Measurements from ENCODE around the gene MED25. TPM values are rescaled to one million over a fixed set of nuclear protein-coding genes. Genes with fewer than 3 reads are reported as not detected.

The MED25 gene
- total RNA-seq, 1 donor from 2014 or later, result 11.0 TPM

DNA sequence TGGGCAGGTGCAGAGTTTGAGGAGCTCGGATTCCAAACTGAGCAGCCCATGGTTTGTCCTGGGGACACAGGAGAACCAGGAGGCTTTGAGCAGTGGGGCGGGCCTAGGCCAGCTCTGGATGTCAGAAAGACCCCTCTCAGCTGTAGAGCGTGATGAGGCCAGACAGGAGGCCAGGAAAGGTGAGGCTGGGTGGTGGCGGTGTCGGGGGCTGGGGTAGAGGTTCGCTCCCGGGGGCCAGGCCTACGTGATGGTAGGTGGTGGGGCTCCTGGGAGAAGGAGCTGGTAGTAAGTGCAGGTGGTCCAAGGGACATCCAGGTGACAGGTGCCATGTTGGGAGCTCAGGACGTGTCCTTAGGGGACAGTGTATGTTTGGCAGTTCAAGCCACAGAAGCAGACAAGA lies 19.3 kb downstream of the MED25 start:
- no peaks in the 10 kb centered on the region for H3K9me3 ChIP-seq (ENCODE audit: control insufficient read depth in 3 of 3, low read length in 3 of 3)
- H3K9ac ChIP-seq (ENCODE audit: low read depth in 1 of 3, low read length in 3 of 3), result peak overlapping the region in 1 of 3 donors; percentile 44
- no peak overlapping the region for H3K4me3 ChIP-seq (ENCODE audit: low read length in 3 of 3)
- H3K36me3 ChIP-seq (ENCODE audit: control insufficient read depth in 3 of 3, insufficient read depth in 3 of 3, low read length in 3 of 3), result peaks cover 43 to 54% (median 45%) of the 10 kb centered on the region in 3 donors
- H3K4me1 ChIP-seq (ENCODE audit: control insufficient read depth in 3 of 3, insufficient read depth in 3 of 3, low read length in 3 of 3), result peaks cover 24 to 33% (median 31%) of the 10 kb centered on the region in 3 donors
- H3K27me3 ChIP-seq (ENCODE audit: control insufficient read depth in 3 of 3, insufficient read depth in 3 of 3, low read length in 3 of 3), result no peaks in the 10 kb centered on the region
- H3K27ac ChIP-seq (ENCODE audit: low read depth, low read length), result no peak overlapping the region

DNA sequence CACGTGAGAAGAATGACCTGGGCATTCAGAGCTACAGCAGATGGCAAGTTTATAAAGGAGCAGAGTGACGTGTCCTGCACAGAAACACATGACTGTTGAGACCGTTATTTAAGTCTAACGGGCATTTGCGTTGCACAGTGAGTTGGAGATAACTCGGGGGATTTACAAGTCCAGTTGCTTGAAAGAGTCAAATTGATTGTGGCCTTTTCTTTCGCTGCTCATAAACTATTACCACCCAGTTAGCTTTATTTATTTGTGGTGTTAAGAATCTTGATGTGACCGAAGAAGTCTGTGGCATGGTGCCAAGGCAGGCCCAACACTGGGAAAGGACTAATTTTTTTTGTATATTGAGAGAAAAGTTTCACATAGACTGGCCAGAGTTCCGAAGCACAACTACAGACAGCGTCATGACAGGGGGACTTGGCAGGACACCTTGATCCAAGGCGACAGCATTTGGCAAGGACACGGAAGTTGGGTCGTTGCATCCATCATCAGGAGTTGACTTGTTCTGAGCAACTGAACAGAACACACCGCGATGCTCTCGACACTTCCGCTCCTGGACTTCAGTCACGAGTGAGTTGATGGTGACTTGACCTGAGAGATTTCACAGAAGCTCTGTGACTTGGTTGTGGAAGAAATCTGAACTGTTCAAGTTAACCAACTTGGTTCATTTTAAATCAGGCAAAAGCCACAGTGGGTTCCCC lies 20.9 kb downstream of the MED25 start:
- Histone ChIP-seq H3K27me3 (ENCODE audit: control insufficient read depth in 3 of 3, insufficient read depth in 3 of 3, low read length in 3 of 3) (no peaks in the 10 kb centered on the region), H3K36me3 (ENCODE audit: control insufficient read depth in 3 of 3, insufficient read depth in 3 of 3, low read length in 3 of 3) (peaks cover 39 to 45% (median 41%) of the 10 kb centered on the region in 3 donors), H3K4me1 (ENCODE audit: control insufficient read depth in 3 of 3, insufficient read depth in 3 of 3, low read length in 3 of 3) (peaks cover 14 to 22% (median 20%) of the 10 kb centered on the region in 3 donors), H3K27ac (ENCODE audit: low read depth, low read length) (peak overlapping the region; percentile 36), H3K9me3 (ENCODE audit: control insufficient read depth in 3 of 3, low read length in 3 of 3) (no peaks in the 10 kb centered on the region), H3K4me3 (ENCODE audit: low read length in 3 of 3) (no peak overlapping the region), H3K9ac (ENCODE audit: low read depth in 1 of 3, low read length in 3 of 3) (no peak overlapping the region)

DNA sequence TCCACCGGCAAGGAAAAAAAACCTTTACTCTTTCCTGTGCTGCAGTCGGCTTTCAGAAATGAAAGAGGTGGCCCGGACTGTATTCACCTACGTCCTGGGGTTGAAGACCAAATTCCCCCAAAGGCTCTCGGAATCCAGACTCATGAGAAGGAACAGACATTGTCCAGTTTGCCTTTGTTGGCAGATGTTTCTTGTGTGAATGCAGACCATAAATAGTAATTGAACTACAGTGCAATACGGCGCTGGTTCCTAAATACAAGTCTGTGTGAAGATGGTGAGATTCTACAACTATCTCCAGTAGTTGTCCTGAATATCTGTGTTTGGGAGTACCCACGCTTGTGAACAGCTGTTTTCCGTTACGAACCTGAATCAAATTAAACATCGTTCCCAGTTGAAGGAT lies 21.6 kb downstream of the MED25 start:
- peaks cover 37 to 41% (median 39%) of the 10 kb centered on the region in 3 donors for H3K36me3 ChIP-seq (ENCODE audit: control insufficient read depth in 3 of 3, insufficient read depth in 3 of 3, low read length in 3 of 3)
- no peaks in the 10 kb centered on the region for H3K27me3 ChIP-seq (ENCODE audit: control insufficient read depth in 3 of 3, insufficient read depth in 3 of 3, low read length in 3 of 3)
- H3K27ac ChIP-seq (ENCODE audit: low read depth, low read length), result no peak overlapping the region

DNA sequence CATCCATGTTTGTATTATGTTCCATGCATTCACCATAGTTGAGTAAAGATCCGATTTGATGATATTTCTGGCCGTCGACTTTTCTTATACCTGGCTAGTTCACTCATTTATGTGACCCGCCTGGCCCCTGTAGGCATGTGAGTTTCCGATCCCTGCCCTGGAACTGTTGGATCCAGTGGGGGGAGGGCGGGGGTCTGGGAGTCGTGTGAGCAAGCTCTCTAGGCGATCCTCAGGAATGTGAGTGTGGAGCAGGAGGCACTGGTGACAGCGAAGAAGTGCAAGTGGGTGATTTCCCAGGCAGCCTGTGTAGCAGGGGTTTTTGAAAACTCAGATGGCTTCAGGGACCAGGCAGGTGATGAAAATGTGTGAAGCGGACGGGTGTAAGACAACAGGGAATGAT lies 22.2 kb downstream of the MED25 start:
- no peak overlapping the region for H3K9ac ChIP-seq (ENCODE audit: low read depth in 1 of 3, low read length in 3 of 3)
- peaks cover 12 to 18% (median 14%) of the 10 kb centered on the region in 3 donors for H3K4me1 ChIP-seq (ENCODE audit: control insufficient read depth in 3 of 3, insufficient read depth in 3 of 3, low read length in 3 of 3)
- no peaks in the 10 kb centered on the region for H3K27me3 ChIP-seq (ENCODE audit: control insufficient read depth in 3 of 3, insufficient read depth in 3 of 3, low read length in 3 of 3)
- peaks cover 33 to 38% (median 35%) of the 10 kb centered on the region in 3 donors for H3K36me3 ChIP-seq (ENCODE audit: control insufficient read depth in 3 of 3, insufficient read depth in 3 of 3, low read length in 3 of 3)
- H3K9me3 ChIP-seq (ENCODE audit: control insufficient read depth in 3 of 3, low read length in 3 of 3), result no peaks in the 10 kb centered on the region
- H3K27ac ChIP-seq (ENCODE audit: low read depth, low read length), result peak overlapping the region; percentile 10
- no peak overlapping the region for H3K4me3 ChIP-seq (ENCODE audit: low read length in 3 of 3)

More for the DNA sequence above, 21.6 kb downstream of the MED25 start:
- Histone ChIP-seq H3K9ac (ENCODE audit: low read depth in 1 of 3, low read length in 3 of 3) (no peak overlapping the region), H3K4me3 (ENCODE audit: low read length in 3 of 3) (no peak overlapping the region), H3K9me3 (ENCODE audit: control insufficient read depth in 3 of 3, low read length in 3 of 3) (no peaks in the 10 kb centered on the region), H3K4me1 (ENCODE audit: control insufficient read depth in 3 of 3, insufficient read depth in 3 of 3, low read length in 3 of 3) (peaks cover 9 to 22% (median 17%) of the 10 kb centered on the region in 3 donors)

DNA sequence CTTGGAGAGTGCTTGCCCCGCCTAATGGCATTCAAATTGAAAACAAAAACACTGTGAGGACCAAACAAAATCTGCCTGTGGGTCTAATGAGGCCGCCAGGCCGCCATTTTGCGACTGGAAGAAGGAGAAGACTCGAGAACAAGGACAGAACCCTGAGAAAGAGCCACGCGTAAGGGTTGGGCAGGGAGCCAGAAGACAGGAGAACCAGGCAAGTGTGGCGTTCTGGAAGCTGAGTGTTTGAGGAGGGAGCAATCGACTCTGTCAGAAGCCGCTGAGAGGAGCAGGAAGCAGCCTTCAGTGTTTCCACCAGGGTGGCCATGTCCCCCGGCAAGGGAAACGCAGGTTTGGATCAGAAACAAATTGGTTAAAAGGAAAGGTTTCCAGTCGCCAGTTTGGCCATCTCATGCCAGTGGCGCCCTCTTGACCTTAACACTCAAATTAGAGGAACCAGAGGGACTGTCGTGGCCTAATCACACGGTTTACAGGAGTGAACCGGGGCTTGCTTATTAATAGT lies 22.7 kb downstream of the MED25 start:
- H3K27me3 ChIP-seq (ENCODE audit: control insufficient read depth in 3 of 3, insufficient read depth in 3 of 3, low read length in 3 of 3), result no peaks in the 10 kb centered on the region
- peaks cover 12 to 17% (median 14%) of the 10 kb centered on the region in 3 donors for H3K4me1 ChIP-seq (ENCODE audit: control insufficient read depth in 3 of 3, insufficient read depth in 3 of 3, low read length in 3 of 3)
- H3K9ac ChIP-seq (ENCODE audit: low read depth in 1 of 3, low read length in 3 of 3), result no peak overlapping the region
- peak overlapping the region; percentile 10 for H3K27ac ChIP-seq (ENCODE audit: low read depth, low read length)
- no peak overlapping the region for H3K4me3 ChIP-seq (ENCODE audit: low read length in 3 of 3)
- H3K9me3 ChIP-seq (ENCODE audit: control insufficient read depth in 3 of 3, low read length in 3 of 3), result no peaks in the 10 kb centered on the region
- peaks cover 30 to 36% (median 35%) of the 10 kb centered on the region in 3 donors for H3K36me3 ChIP-seq (ENCODE audit: control insufficient read depth in 3 of 3, insufficient read depth in 3 of 3, low read length in 3 of 3)

DNA sequence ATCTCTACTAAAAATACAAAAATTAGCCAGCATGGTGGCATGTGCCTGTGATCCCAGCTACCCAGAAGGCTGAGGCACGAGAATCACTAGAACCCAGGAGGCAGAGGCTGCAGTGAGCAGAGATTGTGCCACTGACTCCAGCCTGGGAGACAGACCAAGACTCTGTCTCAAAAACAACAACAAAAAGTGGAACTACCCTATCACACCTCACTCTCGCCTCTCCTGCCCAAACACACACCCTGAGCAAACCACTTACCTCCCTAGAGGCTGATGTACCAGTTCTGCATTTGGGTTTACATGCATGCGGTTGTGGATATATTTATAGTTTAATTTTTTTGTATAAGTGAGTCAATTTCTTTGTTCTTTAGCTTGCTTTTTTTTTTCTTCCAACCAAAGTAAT lies 25.2 kb downstream of the MED25 start:
- peak overlapping the region in 1 of 3 donors; percentile 45 for H3K4me3 ChIP-seq (ENCODE audit: low read length in 3 of 3)

DNA sequence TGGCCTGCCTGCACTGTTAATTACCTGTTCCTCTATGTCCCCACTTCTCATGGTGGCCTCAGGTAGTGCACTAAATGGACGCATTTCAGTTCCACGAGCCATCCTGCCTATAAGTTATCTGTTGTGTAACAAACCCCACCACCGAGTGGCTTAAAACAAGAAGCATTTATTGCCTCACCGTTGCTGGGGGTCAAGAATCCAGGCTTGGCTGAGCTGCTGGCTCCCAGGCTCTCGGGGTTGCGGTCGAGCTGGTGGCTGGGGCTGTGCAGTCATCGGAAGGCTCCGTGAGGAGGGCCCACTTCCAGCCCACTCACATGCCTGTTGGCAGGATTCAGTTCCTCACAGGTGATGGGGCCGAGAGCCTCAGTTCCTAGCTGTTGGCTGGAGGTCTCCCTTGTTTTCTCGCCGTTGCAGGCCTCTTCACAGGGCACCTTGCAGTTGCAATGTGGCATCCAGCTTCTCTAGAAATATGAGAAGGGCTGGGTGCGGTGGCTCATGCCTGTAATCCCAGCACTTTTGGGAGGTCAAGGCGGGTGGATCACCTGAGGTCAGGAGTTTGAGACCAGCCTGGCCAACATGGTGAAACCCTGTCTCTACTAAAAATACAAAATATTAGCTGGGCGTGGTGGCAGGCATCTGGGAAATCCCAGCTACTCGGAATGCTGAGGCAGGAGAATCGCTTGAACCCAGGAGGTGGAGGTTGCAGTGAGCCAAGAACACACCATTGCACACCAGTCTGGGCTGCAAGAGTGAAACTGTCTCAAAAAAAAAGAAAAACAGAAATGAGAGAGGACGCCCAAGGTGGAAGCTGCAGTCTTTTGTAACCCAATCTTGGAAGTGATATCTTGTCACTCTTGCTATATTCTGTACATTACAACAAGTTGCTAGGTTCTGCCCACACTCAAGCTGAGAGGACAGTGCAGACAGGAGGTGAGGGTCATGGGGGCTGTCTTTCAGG lies 26.3 kb downstream of the MED25 start:
- Histone ChIP-seq H3K4me3 (ENCODE audit: low read length in 3 of 3) (peak overlapping the region; percentile 30 to 64 (median 51)), H3K36me3 (ENCODE audit: control insufficient read depth in 3 of 3, insufficient read depth in 3 of 3, low read length in 3 of 3) (peaks cover 7 to 11% (median 11%) of the 10 kb centered on the region in 3 donors), H3K9ac (ENCODE audit: low read depth in 1 of 3, low read length in 3 of 3) (peak overlapping the region in 2 of 3 donors; percentile 72 to 74), H3K9me3 (ENCODE audit: control insufficient read depth in 3 of 3, low read length in 3 of 3) (peaks cover 0 to under 1% (median 0%) of the 10 kb centered on the region in 3 donors), H3K27ac (ENCODE audit: low read depth, low read length) (peak overlapping the region; percentile 51), H3K4me1 (ENCODE audit: control insufficient read depth in 3 of 3, insufficient read depth in 3 of 3, low read length in 3 of 3) (peaks cover 12 to 18% (median 12%) of the 10 kb centered on the region in 3 donors), H3K27me3 (ENCODE audit: control insufficient read depth in 3 of 3, insufficient read depth in 3 of 3, low read length in 3 of 3) (no peaks in the 10 kb centered on the region)

More for the DNA sequence above, 25.2 kb downstream of the MED25 start:
- Histone ChIP-seq H3K9ac (ENCODE audit: low read depth in 1 of 3, low read length in 3 of 3) (peak overlapping the region in 1 of 3 donors; percentile 25), H3K27ac (ENCODE audit: low read depth, low read length) (no peak overlapping the region), H3K36me3 (ENCODE audit: control insufficient read depth in 3 of 3, insufficient read depth in 3 of 3, low read length in 3 of 3) (peaks cover 15 to 21% (median 17%) of the 10 kb centered on the region in 3 donors), H3K9me3 (ENCODE audit: control insufficient read depth in 3 of 3, low read length in 3 of 3) (no peaks in the 10 kb centered on the region), H3K27me3 (ENCODE audit: control insufficient read depth in 3 of 3, insufficient read depth in 3 of 3, low read length in 3 of 3) (no peaks in the 10 kb centered on the region), H3K4me1 (ENCODE audit: control insufficient read depth in 3 of 3, insufficient read depth in 3 of 3, low read length in 3 of 3) (peaks cover 12 to 15% (median 14%) of the 10 kb centered on the region in 3 donors)

DNA sequence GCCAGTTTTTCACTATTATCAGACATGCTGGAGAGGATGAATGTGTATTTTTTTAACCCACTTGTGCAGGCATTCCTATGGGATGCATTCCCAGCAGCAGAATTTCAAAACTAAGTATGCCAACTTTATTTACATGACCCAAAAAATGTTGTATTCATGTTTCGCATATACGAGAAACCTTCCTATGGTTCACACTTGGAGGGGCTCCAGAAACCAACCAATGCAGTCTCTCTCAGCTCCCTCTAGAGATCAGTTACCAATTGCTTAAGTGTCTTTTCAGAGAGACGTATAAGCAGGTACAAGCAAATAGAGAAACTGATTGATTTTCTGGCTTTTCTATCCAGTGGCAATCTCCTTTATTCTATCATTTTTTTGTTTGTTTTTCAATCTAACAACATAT lies 27.3 kb downstream of the MED25 start:
- no peak overlapping the region for H3K27ac ChIP-seq (ENCODE audit: low read depth, low read length)
- no peak overlapping the region for H3K4me3 ChIP-seq (ENCODE audit: low read length in 3 of 3)
- H3K36me3 ChIP-seq (ENCODE audit: control insufficient read depth in 3 of 3, insufficient read depth in 3 of 3, low read length in 3 of 3), result peaks cover 3 to 6% (median 5%) of the 10 kb centered on the region in 3 donors

DNA sequence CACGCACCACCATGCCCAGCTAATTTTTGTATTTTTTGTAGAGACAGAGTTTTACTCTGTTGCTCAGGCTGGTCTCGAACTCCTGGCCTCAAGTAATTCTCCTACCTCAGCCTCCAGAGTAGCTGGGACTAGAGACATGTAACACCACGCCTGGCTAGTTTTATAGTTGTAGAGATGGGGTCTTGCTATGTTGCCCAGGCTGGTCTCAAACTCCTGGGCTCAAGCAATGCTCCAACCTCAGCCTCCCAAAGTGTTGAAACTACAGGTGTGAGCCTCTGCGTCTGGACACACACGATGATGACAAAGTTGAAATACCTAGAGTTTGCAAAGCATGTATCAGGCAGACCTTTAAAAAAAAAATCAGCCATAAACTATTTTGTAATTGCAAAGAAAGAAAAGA lies 28.3 kb downstream of the MED25 start:
- H3K9me3 ChIP-seq (ENCODE audit: control insufficient read depth in 3 of 3, low read length in 3 of 3), result peaks cover 0 to 3% (median 0%) of the 10 kb centered on the region in 3 donors
- H3K4me3 ChIP-seq (ENCODE audit: low read length in 3 of 3), result no peak overlapping the region
- H3K4me1 ChIP-seq (ENCODE audit: control insufficient read depth in 3 of 3, insufficient read depth in 3 of 3, low read length in 3 of 3), result peaks cover 16 to 27% (median 19%) of the 10 kb centered on the region in 3 donors
- H3K27me3 ChIP-seq (ENCODE audit: control insufficient read depth in 3 of 3, insufficient read depth in 3 of 3, low read length in 3 of 3), result no peaks in the 10 kb centered on the region
- no peak overlapping the region for H3K27ac ChIP-seq (ENCODE audit: low read depth, low read length)
- no peak overlapping the region for H3K9ac ChIP-seq (ENCODE audit: low read depth in 1 of 3, low read length in 3 of 3)
- H3K36me3 ChIP-seq (ENCODE audit: control insufficient read depth in 3 of 3, insufficient read depth in 3 of 3, low read length in 3 of 3), result peaks cover 0 to 3% (median 0%) of the 10 kb centered on the region in 3 donors

More for the DNA sequence above, 27.3 kb downstream of the MED25 start:
- H3K9me3 ChIP-seq (ENCODE audit: control insufficient read depth in 3 of 3, low read length in 3 of 3), result peaks cover 0 to 3% (median 0%) of the 10 kb centered on the region in 3 donors
- H3K4me1 ChIP-seq (ENCODE audit: control insufficient read depth in 3 of 3, insufficient read depth in 3 of 3, low read length in 3 of 3), result peaks cover 16 to 27% (median 19%) of the 10 kb centered on the region in 3 donors
- H3K27me3 ChIP-seq (ENCODE audit: control insufficient read depth in 3 of 3, insufficient read depth in 3 of 3, low read length in 3 of 3), result no peaks in the 10 kb centered on the region
- no peak overlapping the region for H3K9ac ChIP-seq (ENCODE audit: low read depth in 1 of 3, low read length in 3 of 3)
